ENCODE results near the gene HS3ST3A1. TPM values are rescaled to one million over a fixed set of nuclear protein-coding genes. Genes with fewer than 3 reads are reported as not detected.

The HS3ST3A1 gene
- total RNA-seq, 2 experiments from 2014 or later = 1.0 to 1.4 TPM

GRCh38 chr17:13594762-13595598 is 6.7 kb downstream of the HS3ST3A1 start:
- CTCF ChIA-PET = interaction anchor here (0.6 to 0.9 kb wide), 3 partner anchors 18 to 1277 kb away, joined by 3 read pairs; no protein-coding TSS in a partner anchor
- Mint-ChIP-seq H3K36me3 (ENCODE audit: low read depth) (no peaks in the 10 kb centered on the region), H3K9me3 (no peaks in the 10 kb centered on the region), H3K27ac (no peak overlapping the region), H3K4me1 (peaks cover 2% of the 10 kb centered on the region), H3K4me3 (no peak overlapping the region), H3K27me3 (peaks cover 30% of the 10 kb centered on the region)
- POLR2A ChIA-PET = interaction anchor here (0.6 kb wide), 1 partner anchor 714 kb away, joined by 5 read pairs; no protein-coding TSS in a partner anchor
- peak; percentile 90 for DNase-seq

GRCh38 chr17:13594310-13594709 is 7.4 kb downstream of the HS3ST3A1 start:
- Mint-ChIP-seq H3K36me3 (ENCODE audit: low read depth) (no peaks in the 10 kb centered on the region), H3K4me3 (no peak overlapping the region), H3K4me1 (peaks cover 1% of the 10 kb centered on the region), H3K9me3 (no peaks in the 10 kb centered on the region), H3K27me3 (peaks cover 23% of the 10 kb centered on the region), H3K27ac (no peak overlapping the region)
- ChIA-PET POLR2A (no interaction called here), CTCF (interaction anchor here (0.9 kb wide), 1 partner anchor 933 kb away, joined by 3 read pairs; no protein-coding TSS in a partner anchor)
- no peak for DNase-seq

- peaks cover 18% of the 10 kb centered on the region for H3K27me3 Mint-ChIP-seq
- H3K9me3 Mint-ChIP-seq = no peaks in the 10 kb centered on the region
- H3K36me3 Mint-ChIP-seq (ENCODE audit: low read depth) = no peaks in the 10 kb centered on the region
- no peak overlapping the region for H3K27ac Mint-ChIP-seq
- no peak for DNase-seq
- H3K4me3 Mint-ChIP-seq = no peak overlapping the region
- ChIA-PET CTCF (interaction anchor here (0.6 kb wide), 1 partner anchor 9 kb away, joined by 3 read pairs; no protein-coding TSS in a partner anchor), POLR2A (no interaction called here)
- H3K4me1 Mint-ChIP-seq = peaks cover 1% of the 10 kb centered on the region
These were observed 8.0 kb downstream of the HS3ST3A1 start for GRCh38 chr17:13593757-13594156.

- ChIA-PET POLR2A (no interaction called here), CTCF (interaction anchor here (0.6 kb wide), 2 partner anchors 8 to 757 kb away, joined by 3 read pairs; no protein-coding TSS in a partner anchor)
- DNase-seq = no peak
- Mint-ChIP-seq H3K9me3 (no peaks in the 10 kb centered on the region), H3K36me3 (ENCODE audit: low read depth) (no peaks in the 10 kb centered on the region), H3K27me3 (peaks cover 13% of the 10 kb centered on the region), H3K4me1 (peaks cover 1% of the 10 kb centered on the region), H3K27ac (no peak overlapping the region), H3K4me3 (no peak overlapping the region)
These were observed 8.5 kb downstream of the HS3ST3A1 start for GRCh38 chr17:13593021-13593751.

GRCh38 chr17:13592427-13592826 is 9.3 kb downstream of the HS3ST3A1 start:
- Mint-ChIP-seq H3K27me3 (peaks cover 8% of the 10 kb centered on the region), H3K27ac (no peak overlapping the region), H3K4me1 (peaks cover 1% of the 10 kb centered on the region), H3K4me3 (no peak overlapping the region), H3K36me3 (ENCODE audit: low read depth) (no peaks in the 10 kb centered on the region), H3K9me3 (no peaks in the 10 kb centered on the region)
- DNase-seq = no peak
- ChIA-PET POLR2A (no interaction called here), CTCF (interaction anchor here (0.6 kb wide), 1 partner anchor 758 kb away, joined by 3 read pairs; no protein-coding TSS in a partner anchor)

- ChIA-PET POLR2A (no interaction called here), CTCF (interaction anchor here (0.7 kb wide), 1 partner anchor 607 kb away, joined by 4 read pairs; no protein-coding TSS in a partner anchor)
- Mint-ChIP-seq H3K27ac (no peak overlapping the region), H3K4me3 (no peak overlapping the region), H3K36me3 (ENCODE audit: low read depth) (no peaks in the 10 kb centered on the region), H3K9me3 (no peaks in the 10 kb centered on the region), H3K27me3 (peaks cover 3% of the 10 kb centered on the region), H3K4me1 (peaks cover 1% of the 10 kb centered on the region)
- DNase-seq = no peak
These were observed 11.3 kb downstream of the HS3ST3A1 start for GRCh38 chr17:13590441-13590840.

- CTCF ChIA-PET = no interaction called here
- Mint-ChIP-seq H3K27me3 (no peaks in the 10 kb centered on the region), H3K27ac (no peak overlapping the region), H3K4me1 (no peaks in the 10 kb centered on the region), H3K4me3 (no peak overlapping the region), H3K9me3 (no peaks in the 10 kb centered on the region), H3K36me3 (ENCODE audit: low read depth) (no peaks in the 10 kb centered on the region)
- POLR2A ChIA-PET = no interaction called here
- no peak for DNase-seq
These were observed 12.1 kb downstream of the HS3ST3A1 start for GRCh38 chr17:13589658-13590057.

GRCh38 chr17:13587487-13588338 is 14.0 kb downstream of the HS3ST3A1 start:
- no peaks in the 10 kb centered on the region for H3K4me1 Mint-ChIP-seq
- no peaks in the 10 kb centered on the region for H3K36me3 Mint-ChIP-seq (ENCODE audit: low read depth)
- H3K9me3 Mint-ChIP-seq = no peaks in the 10 kb centered on the region
- POLR2A ChIA-PET = no interaction called here
- CTCF ChIA-PET = no interaction called here
- no peak overlapping the region for H3K4me3 Mint-ChIP-seq
- DNase-seq = no peak
- H3K27me3 Mint-ChIP-seq = peaks cover 4% of the 10 kb centered on the region
- H3K27ac Mint-ChIP-seq = no peak overlapping the region

GRCh38 chr17:13584701-13585080 is 17.0 kb downstream of the HS3ST3A1 start:
- Mint-ChIP-seq H3K4me3 (no peak overlapping the region), H3K27ac (no peak overlapping the region), H3K36me3 (ENCODE audit: low read depth) (no peaks in the 10 kb centered on the region), H3K27me3 (peaks cover 6% of the 10 kb centered on the region), H3K9me3 (no peaks in the 10 kb centered on the region), H3K4me1 (no peaks in the 10 kb centered on the region)
- ChIA-PET POLR2A (no interaction called here), CTCF (interaction anchor here (0.7 kb wide), 1 partner anchor 9 kb away, joined by 3 read pairs; no protein-coding TSS in a partner anchor)
- DNase-seq = no peak

GRCh38 chr17:13583996-13584700 is 17.6 kb downstream of the HS3ST3A1 start:
- H3K27me3 Mint-ChIP-seq = peaks cover 6% of the 10 kb centered on the region
- no peak overlapping the region for H3K4me3 Mint-ChIP-seq
- POLR2A ChIA-PET = no interaction called here
- H3K4me1 Mint-ChIP-seq = no peaks in the 10 kb centered on the region
- H3K9me3 Mint-ChIP-seq = no peaks in the 10 kb centered on the region
- DNase-seq = no peak
- CTCF ChIA-PET = no interaction called here
- H3K27ac Mint-ChIP-seq = no peak overlapping the region
- H3K36me3 Mint-ChIP-seq (ENCODE audit: low read depth) = no peaks in the 10 kb centered on the region

GRCh38 chr17:13582776-13583547 is 18.8 kb downstream of the HS3ST3A1 start:
- no peak for DNase-seq
- CTCF ChIA-PET = no interaction called here
- no peaks in the 10 kb centered on the region for H3K4me1 Mint-ChIP-seq
- no peak overlapping the region for H3K4me3 Mint-ChIP-seq
- POLR2A ChIA-PET = no interaction called here
- peaks cover 6% of the 10 kb centered on the region for H3K27me3 Mint-ChIP-seq
- H3K9me3 Mint-ChIP-seq = no peaks in the 10 kb centered on the region
- H3K27ac Mint-ChIP-seq = no peak overlapping the region
- no peaks in the 10 kb centered on the region for H3K36me3 Mint-ChIP-seq (ENCODE audit: low read depth)

Data from activated CD4-positive, alpha-beta T cell treated with anti-CD3 and anti-CD28 coated beads, Interleukin-2, amount 10 ng/mL, durations not matched to agents 7 days and 5 days (primary cell).